Caco-2 (cell line): ENCODE results near the gene COG7. TPM values are rescaled to one million over a fixed set of nuclear protein-coding genes. Genes with fewer than 3 reads are reported as not detected.

Source experiments
- BruUV-seq: library from RNA; stranded (reverse); fragments of 400-500 nt; replicated peaks from 2 replicates; lab custom pipeline; 2021; lab: Mats Ljungman, UMichigan
- CTCF ChIA-PET: fragments of 300-600 bp; sonication (Branson Sonifier 250); formaldehyde crosslinking; loops from one replicate; lab custom pipeline; 2022; ENCODE audit warnings: antibody characterized with exemption; lab: Charles Lee
- POLR2A ChIA-PET: fragments of 300-600 bp; sonication (Branson Sonifier 250); formaldehyde crosslinking; loops from one replicate; lab custom pipeline; 2022; ENCODE audit warnings: antibody characterized with exemption; lab: Charles Lee
- DNase-seq, 2 experiments: peaks; one replicate each; pipeline versions ENCODE4 v3.0.0 to v3.0.0-alpha.2; 2020 to 2022
- H3K27me3 ChIP-seq: replicated peaks from 2 replicates; pipeline ENCODE4 v1.6.0; 2011; ENCODE audit warnings: low read length; ENCODE audit not compliant: control insufficient read depth, insufficient read depth
- H3K36me3 ChIP-seq: 2 replicates; pipeline ENCODE4 v1.5.1; 2011; ENCODE audit warnings: low read length; ENCODE audit not compliant: control insufficient read depth, insufficient read depth
- H3K4me1 ChIP-seq: fragments of 250-450 bp; sonication (Bioruptor Pico); 2 replicates; pipeline ENCODE4 v1.5.1; 2020; ENCODE audit warnings: mild to moderate bottlenecking
- H3K4me3 ChIP-seq: 2 replicates; pipeline ENCODE4 v1.5.1; 2011; ENCODE audit warnings: low read depth, mild to moderate bottlenecking, control low read depth, low read length
- H3K9me3 ChIP-seq: fragments of 250-450 bp; sonication (Bioruptor Pico); 2 replicates; pipeline ENCODE4 v1.5.1; 2020; ENCODE audit warnings: mild to moderate bottlenecking, moderate library complexity
- H3K27ac Mint-ChIP-seq: one replicate; pipeline ENCODE4 v1.8.0; 2022; ENCODE audit warnings: mixed read lengths; ENCODE audit not compliant: unreplicated experiment
- H3K27me3 Mint-ChIP-seq: one replicate; pipeline ENCODE4 v1.8.0; 2022; ENCODE audit warnings: mixed read lengths; ENCODE audit not compliant: insufficient read depth, unreplicated experiment
- H3K36me3 Mint-ChIP-seq: one replicate; pipeline ENCODE4 v1.8.0; 2022; ENCODE audit warnings: mild to moderate bottlenecking, mixed read lengths; ENCODE audit not compliant: insufficient read depth, unreplicated experiment
- H3K4me1 Mint-ChIP-seq: one replicate; pipeline ENCODE4 v1.8.0; 2022; ENCODE audit warnings: low read depth, mixed read lengths; ENCODE audit not compliant: unreplicated experiment
- H3K4me3 Mint-ChIP-seq: one replicate; pipeline ENCODE4 v1.8.0; 2022; ENCODE audit warnings: mild to moderate bottlenecking, moderate library complexity, mixed read lengths; ENCODE audit not compliant: unreplicated experiment
- H3K9me3 Mint-ChIP-seq: one replicate; pipeline ENCODE4 v1.8.0; 2022; ENCODE audit warnings: mixed read lengths; ENCODE audit not compliant: unreplicated experiment
- intact Hi-C: fragments of 100-400 bp; cut with micrococcal nuclease; formaldehyde crosslinking; loops from one replicate; pipeline ENCODE4 v1.10.0; 2022; ENCODE audit not compliant: unreplicated experiment
- total RNA-seq: library from RNA; stranded (reverse); gene quantifications from 2 replicates; pipeline ENCODE4 v1.2.3, GENCODE V29; 2022
- TF ChIP-seq, protein P1 (sequence below), 2 experiments: fragments of 200-600 bp in 1 of 2; IDR thresholded peaks; 1 replicate in 1 of 2; 2 replicates in 1 of 2; pipeline versions ENCODE4 v1.5.1 to v1.8.0; 2011 to 2022; ENCODE audit warnings: antibody characterized with exemption in 1 of 2, control low read depth in 1 of 2, inconsistent platforms in 1 of 2, low read depth in 1 of 2, low read length in 1 of 2, mild to moderate bottlenecking in 1 of 2, moderate library complexity in 1 of 2; ENCODE audit not compliant: insufficient read depth in 1 of 2, severe bottlenecking in 1 of 2, unreplicated experiment in 1 of 2

Gene COG7
- total RNA-seq, 1 experiment from 2014 or later: 12.4 TPM

DNA sequence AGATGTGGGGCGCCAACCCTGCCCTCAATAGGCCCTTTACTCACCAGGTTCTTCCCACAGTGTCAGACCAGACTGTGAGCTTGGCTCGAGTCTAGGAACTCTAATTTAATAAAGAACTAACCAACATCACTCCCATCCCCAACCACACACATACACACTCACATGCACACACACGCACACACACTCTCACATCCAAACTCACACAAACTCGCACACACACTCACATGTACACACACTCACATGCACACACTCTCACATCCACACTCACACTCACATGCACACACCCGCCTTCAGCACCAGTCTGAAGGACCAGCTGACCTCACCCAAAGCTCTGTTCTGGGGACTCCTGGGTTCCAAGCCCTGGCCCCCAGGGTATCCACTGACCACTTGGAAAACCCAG is 63.8 kb downstream of the COG7 start:
- Histone ChIP-seq H3K4me1 (no peaks in the 10 kb centered on the region), H3K9me3 (no peaks in the 10 kb centered on the region), H3K4me3 (no peak overlapping the region), H3K27me3 (no peaks in the 10 kb centered on the region), H3K36me3 (no peaks in the 10 kb centered on the region)
- Mint-ChIP-seq H3K36me3 (peaks cover 16% of the 10 kb centered on the region), H3K27me3 (no peaks in the 10 kb centered on the region), H3K4me1 (no peaks in the 10 kb centered on the region), H3K9me3 (no peaks in the 10 kb centered on the region), H3K4me3 (no peak overlapping the region), H3K27ac (no peak overlapping the region)
- intact Hi-C loops: no loop called here
- DNase-seq: no peak
- POLR2A ChIA-PET: no interaction called here
- BruUV-seq: no TSS peak
- TF ChIP-seq, protein P1, sequence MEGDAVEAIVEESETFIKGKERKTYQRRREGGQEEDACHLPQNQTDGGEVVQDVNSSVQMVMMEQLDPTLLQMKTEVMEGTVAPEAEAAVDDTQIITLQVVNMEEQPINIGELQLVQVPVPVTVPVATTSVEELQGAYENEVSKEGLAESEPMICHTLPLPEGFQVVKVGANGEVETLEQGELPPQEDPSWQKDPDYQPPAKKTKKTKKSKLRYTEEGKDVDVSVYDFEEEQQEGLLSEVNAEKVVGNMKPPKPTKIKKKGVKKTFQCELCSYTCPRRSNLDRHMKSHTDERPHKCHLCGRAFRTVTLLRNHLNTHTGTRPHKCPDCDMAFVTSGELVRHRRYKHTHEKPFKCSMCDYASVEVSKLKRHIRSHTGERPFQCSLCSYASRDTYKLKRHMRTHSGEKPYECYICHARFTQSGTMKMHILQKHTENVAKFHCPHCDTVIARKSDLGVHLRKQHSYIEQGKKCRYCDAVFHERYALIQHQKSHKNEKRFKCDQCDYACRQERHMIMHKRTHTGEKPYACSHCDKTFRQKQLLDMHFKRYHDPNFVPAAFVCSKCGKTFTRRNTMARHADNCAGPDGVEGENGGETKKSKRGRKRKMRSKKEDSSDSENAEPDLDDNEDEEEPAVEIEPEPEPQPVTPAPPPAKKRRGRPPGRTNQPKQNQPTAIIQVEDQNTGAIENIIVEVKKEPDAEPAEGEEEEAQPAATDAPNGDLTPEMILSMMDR (IDR thresholded peaks at IDR 0.05; ENCODE audit: insufficient read depth in 1 of 2, low read depth in 1 of 2, low read length in 1 of 2, severe bottlenecking in 1 of 2, unreplicated experiment in 1 of 2): no peak
- CTCF ChIA-PET: interaction anchor here (0.6 kb wide), 1 partner anchor 100 kb away, joined by 6 read pairs; no protein-coding TSS in a partner anchor

DNA sequence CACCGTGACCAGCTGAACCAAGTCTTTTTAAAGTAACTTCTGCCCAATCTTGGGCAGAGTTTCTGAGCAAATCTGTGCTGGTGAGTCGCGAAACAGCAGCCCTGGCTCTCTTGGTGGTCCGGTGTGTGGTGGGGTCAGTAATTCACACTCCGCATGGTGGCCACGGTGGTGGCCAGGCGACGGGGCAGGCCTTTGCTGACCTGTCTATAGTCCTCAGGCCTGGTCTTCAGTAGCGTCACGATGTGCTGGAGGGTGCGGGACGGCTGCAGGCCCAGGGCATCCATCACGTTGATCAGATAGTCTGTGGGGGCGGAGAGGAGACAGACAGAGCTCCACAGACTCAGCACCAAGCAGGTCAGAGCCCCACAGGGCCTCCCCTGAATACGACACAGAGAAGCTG is 64.2 kb downstream of the COG7 start:
- Mint-ChIP-seq H3K36me3 (peaks cover 16% of the 10 kb centered on the region), H3K9me3 (no peaks in the 10 kb centered on the region), H3K4me1 (no peaks in the 10 kb centered on the region), H3K27ac (no peak overlapping the region), H3K27me3 (no peaks in the 10 kb centered on the region), H3K4me3 (no peak overlapping the region)
- DNase-seq: no peak
- Histone ChIP-seq H3K9me3 (no peaks in the 10 kb centered on the region), H3K4me3 (no peak overlapping the region), H3K4me1 (no peaks in the 10 kb centered on the region), H3K27me3 (no peaks in the 10 kb centered on the region), H3K36me3 (no peaks in the 10 kb centered on the region)
- TF ChIP-seq, protein P1 (IDR thresholded peaks at IDR 0.05; ENCODE audit: insufficient read depth in 1 of 2, low read depth in 1 of 2, low read length in 1 of 2, severe bottlenecking in 1 of 2, unreplicated experiment in 1 of 2): no peak
- POLR2A ChIA-PET: no interaction called here
- intact Hi-C loops: no loop called here
- CTCF ChIA-PET: interaction anchor here (0.6 kb wide), 1 partner anchor 100 kb away, joined by 6 read pairs; no protein-coding TSS in a partner anchor
- BruUV-seq: no TSS peak

DNA sequence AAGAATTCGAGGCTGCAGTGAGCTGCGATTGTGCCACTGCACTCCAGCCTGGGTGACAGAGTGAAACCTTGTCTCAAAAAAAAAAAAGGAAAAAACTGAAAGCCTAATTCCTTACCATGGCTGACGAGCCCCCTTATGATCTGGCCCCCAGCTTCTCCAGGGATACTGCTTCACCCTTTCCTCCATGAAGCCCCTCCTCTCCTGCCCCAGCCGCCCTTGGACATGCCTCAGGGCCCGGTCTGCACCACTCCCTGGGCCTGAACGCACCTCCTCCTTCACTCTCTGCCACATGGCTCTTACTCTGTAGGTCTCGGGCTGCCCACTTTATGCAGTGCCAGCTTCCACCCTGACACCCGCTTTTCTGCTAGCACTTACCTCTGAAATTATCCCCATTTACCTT is 65.3 kb downstream of the COG7 start:
- no TSS peak for BruUV-seq
- H3K4me3 Mint-ChIP-seq: no peak overlapping the region
- CTCF ChIA-PET: no interaction called here
- no peak overlapping the region for H3K27ac Mint-ChIP-seq
- no peaks in the 10 kb centered on the region for H3K27me3 Mint-ChIP-seq
- TF ChIP-seq, protein P1 (IDR thresholded peaks at IDR 0.05; ENCODE audit: insufficient read depth in 1 of 2, low read depth in 1 of 2, low read length in 1 of 2, severe bottlenecking in 1 of 2, unreplicated experiment in 1 of 2): no peak
- H3K4me1 Mint-ChIP-seq: no peaks in the 10 kb centered on the region
- DNase-seq: no peak
- H3K9me3 Mint-ChIP-seq: no peaks in the 10 kb centered on the region
- no peaks in the 10 kb centered on the region for H3K27me3 ChIP-seq
- intact Hi-C loops: no loop called here
- no peaks in the 10 kb centered on the region for H3K36me3 ChIP-seq
- peaks cover 16% of the 10 kb centered on the region for H3K36me3 Mint-ChIP-seq
- no peak overlapping the region for H3K4me3 ChIP-seq
- no peaks in the 10 kb centered on the region for H3K9me3 ChIP-seq
- POLR2A ChIA-PET: no interaction called here
- no peaks in the 10 kb centered on the region for H3K4me1 ChIP-seq
